Measurements from ENCODE around the gene KRT14.
"Not testable (repeated sequence)": the region's sequence is repeated elsewhere in the genome, so short reads cannot be mapped to it uniquely, and the experiment has no call there.

KRT14 gene

GRCh38 chr17:41619036-41619926 is 32.6 kb upstream of the KRT14 start:
- in situ Hi-C loops (cut with MboI; ENCODE audit: low sequenced_read_pairs, unreplicated experiment): no loop called here
- no peak for DNase-seq (ENCODE audit: low spot score)
- TF ChIP-seq CTCF (IDR thresholded peaks at IDR 0.05; ENCODE audit: borderline replicate concordance, control extremely low read depth, extremely low read depth, insufficient read depth, missing control alignments): no peak

- TF ChIP-seq CTCF (IDR thresholded peaks at IDR 0.05; ENCODE audit: borderline replicate concordance, control extremely low read depth, extremely low read depth, insufficient read depth, missing control alignments): no peak
- no peak for DNase-seq (ENCODE audit: low spot score)
- in situ Hi-C loops (cut with MboI; ENCODE audit: low sequenced_read_pairs, unreplicated experiment): no loop called here
Observed at GRCh38 chr17:41618341-41619035, 31.8 kb upstream of the KRT14 start.

GRCh38 chr17:41617698-41618097 is 31.0 kb upstream of the KRT14 start:
- DNase-seq (ENCODE audit: low spot score): no peak
- in situ Hi-C loops (cut with MboI; ENCODE audit: low sequenced_read_pairs, unreplicated experiment): no loop called here
- no peak for TF ChIP-seq CTCF (IDR thresholded peaks at IDR 0.05; ENCODE audit: borderline replicate concordance, control extremely low read depth, extremely low read depth, insufficient read depth, missing control alignments)

GRCh38 chr17:41617136-41617535 is 30.4 kb upstream of the KRT14 start:
- in situ Hi-C loops (cut with MboI; ENCODE audit: low sequenced_read_pairs, unreplicated experiment): no loop called here
- no peak for TF ChIP-seq CTCF (IDR thresholded peaks at IDR 0.05; ENCODE audit: borderline replicate concordance, control extremely low read depth, extremely low read depth, insufficient read depth, missing control alignments)
- DNase-seq (ENCODE audit: low spot score): no peak

- in situ Hi-C loops (cut with MboI; ENCODE audit: low sequenced_read_pairs, unreplicated experiment); DNase-seq (ENCODE audit: low spot score): not testable (repeated sequence)
Observed at GRCh38 chr17:41616486-41616885, 29.8 kb upstream of the KRT14 start.

GRCh38 chr17:41615454-41615853 is 28.8 kb upstream of the KRT14 start:
- TF ChIP-seq CTCF (IDR thresholded peaks at IDR 0.05; ENCODE audit: borderline replicate concordance, control extremely low read depth, extremely low read depth, insufficient read depth, missing control alignments): no peak
- in situ Hi-C loops (cut with MboI; ENCODE audit: low sequenced_read_pairs, unreplicated experiment): no loop called here
- DNase-seq (ENCODE audit: low spot score): no peak

GRCh38 chr17:41614767-41615166 is 28.1 kb upstream of the KRT14 start:
- in situ Hi-C loops (cut with MboI; ENCODE audit: low sequenced_read_pairs, unreplicated experiment); DNase-seq (ENCODE audit: low spot score): not testable (repeated sequence)

Measured in GM13976 (cell line).